ENCODE results near the gene ASB6.

ASB6 gene

DNA sequence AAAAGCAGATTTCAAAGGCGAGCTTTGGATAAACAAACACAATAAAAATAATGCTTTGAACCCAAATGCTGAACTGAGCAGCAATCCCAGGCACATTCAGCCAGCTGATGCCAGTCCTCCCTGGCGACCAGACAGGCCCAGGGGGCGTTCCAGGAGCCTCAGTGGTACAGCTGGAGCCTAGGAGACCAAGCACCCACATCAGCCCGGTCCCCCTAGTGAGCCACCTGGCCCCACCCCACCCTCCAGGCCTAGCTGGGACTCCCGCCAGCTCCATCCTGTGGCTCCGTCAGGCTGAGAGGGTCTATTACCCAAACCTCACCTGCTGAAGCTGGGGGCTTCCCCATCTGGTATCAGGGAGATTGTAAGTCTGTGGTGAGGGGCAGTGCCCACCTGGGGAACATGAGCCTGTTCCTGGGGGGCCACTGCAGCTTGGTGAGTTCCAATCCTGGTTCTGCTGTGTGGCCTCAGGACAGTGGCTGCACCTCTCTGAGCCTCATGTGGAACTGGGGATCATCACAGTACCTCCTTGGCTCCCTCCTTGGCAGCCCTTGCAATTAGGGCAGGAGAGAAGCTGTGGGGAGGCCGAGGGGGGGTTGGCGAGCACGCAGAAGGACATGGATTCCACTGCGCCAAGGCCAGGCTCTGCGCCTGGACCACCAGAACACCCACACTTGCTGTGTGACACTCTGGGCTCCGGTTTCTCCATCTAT lies 37.7 kb downstream of the ASB6 start:
- in situ Hi-C loops (cut with HindIII; ENCODE audit: low sequenced_read_pairs) = no loop called here
- no peak overlapping the region for H3K4me3 ChIP-seq (ENCODE audit: low read depth, low read length)
- no peak for DNase-seq (ENCODE audit: low read depth, low spot score)
- TF ChIP-seq, protein P1, sequence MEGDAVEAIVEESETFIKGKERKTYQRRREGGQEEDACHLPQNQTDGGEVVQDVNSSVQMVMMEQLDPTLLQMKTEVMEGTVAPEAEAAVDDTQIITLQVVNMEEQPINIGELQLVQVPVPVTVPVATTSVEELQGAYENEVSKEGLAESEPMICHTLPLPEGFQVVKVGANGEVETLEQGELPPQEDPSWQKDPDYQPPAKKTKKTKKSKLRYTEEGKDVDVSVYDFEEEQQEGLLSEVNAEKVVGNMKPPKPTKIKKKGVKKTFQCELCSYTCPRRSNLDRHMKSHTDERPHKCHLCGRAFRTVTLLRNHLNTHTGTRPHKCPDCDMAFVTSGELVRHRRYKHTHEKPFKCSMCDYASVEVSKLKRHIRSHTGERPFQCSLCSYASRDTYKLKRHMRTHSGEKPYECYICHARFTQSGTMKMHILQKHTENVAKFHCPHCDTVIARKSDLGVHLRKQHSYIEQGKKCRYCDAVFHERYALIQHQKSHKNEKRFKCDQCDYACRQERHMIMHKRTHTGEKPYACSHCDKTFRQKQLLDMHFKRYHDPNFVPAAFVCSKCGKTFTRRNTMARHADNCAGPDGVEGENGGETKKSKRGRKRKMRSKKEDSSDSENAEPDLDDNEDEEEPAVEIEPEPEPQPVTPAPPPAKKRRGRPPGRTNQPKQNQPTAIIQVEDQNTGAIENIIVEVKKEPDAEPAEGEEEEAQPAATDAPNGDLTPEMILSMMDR (IDR thresholded peaks at IDR 0.05; ENCODE audit: low read depth, low read length) = no peak

DNA sequence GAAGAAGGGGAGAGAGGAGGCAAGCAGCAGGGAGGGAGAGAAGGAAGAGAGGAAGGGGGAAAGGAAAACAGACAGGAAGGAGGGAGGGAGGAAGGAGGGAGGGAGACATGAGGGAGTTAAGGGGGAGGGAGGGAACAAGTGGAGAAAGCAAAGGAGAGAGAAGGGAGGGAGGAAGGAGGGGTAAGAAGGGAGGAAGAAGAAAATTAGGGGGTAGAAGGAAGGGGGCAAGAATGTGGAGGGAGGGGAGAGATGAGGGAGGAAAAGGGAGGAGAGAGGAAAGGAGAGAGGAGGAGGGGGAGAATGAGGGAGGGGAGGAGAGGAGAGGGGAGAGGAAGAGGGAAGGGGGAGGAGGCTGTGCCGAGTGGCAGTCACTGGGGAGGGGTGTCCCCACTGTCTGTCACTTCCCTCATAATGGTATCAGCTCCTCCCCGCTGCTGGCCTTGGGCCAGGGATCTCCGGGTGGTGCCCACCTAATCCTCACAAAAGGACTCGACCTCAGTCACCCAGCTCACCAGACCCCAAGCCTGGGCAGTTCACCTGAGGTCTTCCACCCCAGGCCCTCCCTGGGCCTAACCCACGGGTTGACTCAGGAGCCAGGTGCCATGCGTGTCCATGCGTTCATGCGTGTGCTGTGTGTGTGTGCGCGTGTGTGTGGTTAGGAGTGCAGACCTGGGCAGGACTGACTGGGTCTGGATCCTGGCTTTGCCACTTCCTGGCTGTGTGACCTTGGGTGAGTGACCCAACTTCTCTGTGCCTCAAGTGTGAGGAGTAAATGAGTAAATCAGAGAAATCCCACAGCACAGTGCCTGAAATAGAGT lies 39.1 kb downstream of the ASB6 start:
- no peak overlapping the region for H3K4me3 ChIP-seq (ENCODE audit: low read depth, low read length)
- TF ChIP-seq, protein P1 (IDR thresholded peaks at IDR 0.05; ENCODE audit: low read depth, low read length) = no peak
- DNase-seq (ENCODE audit: low read depth, low spot score) = no peak
- in situ Hi-C loops (cut with HindIII; ENCODE audit: low sequenced_read_pairs) = no loop called here

DNA sequence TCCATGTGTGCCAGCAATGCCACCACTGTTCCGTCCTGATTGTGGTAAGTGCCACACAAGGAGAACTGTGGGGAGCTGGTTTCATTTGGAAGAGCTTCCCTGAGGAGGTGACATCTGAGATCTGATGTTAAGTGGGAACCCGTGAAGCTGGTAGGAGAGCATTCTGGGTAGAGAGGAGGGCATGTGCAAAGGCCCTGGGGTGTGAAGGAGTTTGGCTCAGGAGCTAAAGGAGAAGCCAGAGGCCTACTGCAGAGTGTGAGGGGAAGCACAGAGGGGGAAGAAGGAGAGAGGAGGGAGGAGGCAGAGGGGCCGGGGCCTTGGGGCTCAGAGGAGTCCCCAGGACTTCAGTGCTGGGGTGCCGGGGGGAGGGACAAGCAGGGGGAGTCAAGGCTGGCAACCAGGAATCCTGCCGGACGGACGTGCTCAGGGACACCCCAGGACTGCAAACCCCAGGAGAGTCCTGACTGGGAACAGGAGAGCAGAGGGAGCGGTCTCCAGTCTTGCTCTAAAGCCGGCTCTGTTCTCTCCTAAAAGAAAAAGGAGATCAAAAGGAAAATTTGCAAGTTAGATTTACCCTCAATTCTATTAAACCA lies 40.8 kb downstream of the ASB6 start:
- in situ Hi-C loops (cut with HindIII; ENCODE audit: low sequenced_read_pairs) = no loop called here
- TF ChIP-seq, protein P1 (IDR thresholded peaks at IDR 0.05; ENCODE audit: low read depth, low read length) = no peak
- no peak for DNase-seq (ENCODE audit: low read depth, low spot score)
- H3K4me3 ChIP-seq (ENCODE audit: low read depth, low read length) = no peak overlapping the region

DNA sequence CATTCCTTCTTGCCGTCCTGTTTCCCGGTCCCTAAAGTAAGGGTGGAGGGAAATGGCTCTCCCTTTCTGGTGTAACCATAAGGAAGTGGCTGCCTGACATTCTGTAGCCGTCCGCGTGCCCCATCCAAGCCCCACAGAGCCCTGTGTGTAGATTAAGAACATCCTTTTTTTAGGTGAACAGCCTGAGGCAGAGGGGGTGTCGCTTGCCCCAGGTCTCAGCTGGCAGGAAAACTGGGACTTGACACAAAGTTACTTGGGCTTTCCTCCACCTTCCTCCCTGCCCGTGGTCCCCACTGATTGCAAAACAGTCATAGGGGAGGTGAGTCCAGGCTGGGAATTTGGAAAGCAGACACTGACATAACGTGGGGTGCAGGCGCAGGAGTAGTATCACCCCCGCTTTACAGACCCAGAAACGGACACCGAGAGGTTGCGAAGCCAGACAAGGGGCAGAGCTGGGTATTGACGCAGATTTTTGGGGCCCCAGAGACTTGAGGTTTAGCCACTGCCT lies 43.8 kb downstream of the ASB6 start:
- H3K4me3 ChIP-seq (ENCODE audit: low read depth, low read length) = peak overlapping the region; percentile 32
- DNase-seq (ENCODE audit: low read depth, low spot score) = no peak
- in situ Hi-C loops (cut with HindIII; ENCODE audit: low sequenced_read_pairs) = no loop called here
- TF ChIP-seq, protein P1 (IDR thresholded peaks at IDR 0.05; ENCODE audit: low read depth, low read length) = no peak

DNA sequence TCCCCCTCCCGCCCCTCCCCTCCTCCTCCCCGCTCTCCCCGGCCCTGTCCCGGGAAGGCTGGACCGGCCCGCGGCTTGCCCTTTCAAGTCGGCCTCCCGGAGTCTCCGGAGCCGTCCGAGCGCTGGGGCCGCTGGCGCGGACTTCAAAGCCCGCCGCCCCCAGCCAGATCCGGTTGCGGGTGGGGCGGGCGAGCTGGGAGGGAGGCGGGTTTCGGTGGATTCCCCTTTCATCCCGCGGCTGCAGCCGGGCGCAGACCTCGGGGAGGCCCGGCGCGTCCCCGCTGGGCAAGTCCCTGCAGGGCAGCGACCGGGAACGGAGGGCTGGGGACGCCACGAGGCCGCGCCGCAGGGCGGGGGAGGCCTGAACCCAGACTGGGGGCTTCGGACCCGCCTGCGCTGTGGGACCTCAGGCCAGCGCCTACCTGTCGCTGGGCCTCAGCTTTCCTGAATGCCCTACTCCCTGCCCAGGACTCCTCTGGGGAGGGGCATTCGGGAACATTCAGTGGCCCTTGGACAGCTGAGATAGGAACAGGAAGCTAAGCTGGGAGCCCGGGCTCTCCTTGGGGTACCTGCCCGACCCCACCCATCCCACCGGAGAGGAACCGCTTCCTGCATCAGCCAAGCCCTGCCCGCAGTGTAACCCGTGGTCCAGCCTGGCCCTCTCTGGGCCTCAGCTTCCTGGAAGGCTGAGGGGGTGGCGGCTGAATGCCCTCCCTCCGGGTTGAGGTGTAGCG lies 44.4 kb downstream of the ASB6 start:
- in situ Hi-C loops (cut with HindIII; ENCODE audit: low sequenced_read_pairs) = no loop called here
- H3K4me3 ChIP-seq (ENCODE audit: low read depth, low read length) = peak overlapping the region; percentile 32

More for the DNA sequence above, 44.4 kb downstream of the ASB6 start:
- TF ChIP-seq, protein P1 (IDR thresholded peaks at IDR 0.05; ENCODE audit: low read depth, low read length) = no peak
- DNase-seq (ENCODE audit: low read depth, low spot score) = peak; percentile 90

Data from astrocyte of the spinal cord (primary cell).